Natural killer cell (primary cell): Measurements from ENCODE around the gene CATSPERE. TPM values are rescaled to one million over a fixed set of nuclear protein-coding genes. Genes with fewer than 3 reads are reported as not detected.
"Not testable (repeated sequence)": the region's sequence is repeated elsewhere in the genome, so short reads cannot be mapped to it uniquely, and the experiment has no call there.

Experiments used
- ATAC-seq, 3 donors: fragments of 150-1000 bp in 2 of 3; fragments of 200-7000 bp in 1 of 3; cut with Tn5 transposase; 1 replicate in 1 of 3; 2 replicates in 2 of 3; pipeline ENCODE4 v1.10.0; 2021; ENCODE audit warnings: mild to moderate bottlenecking in 2 of 3, moderate library complexity in 2 of 3
- DNase-seq, 2 donors: peaks; one replicate each; pipeline versions ENCODE4 v3.0.0 to v3.0.0-alpha.2; 2013 to 2021; ENCODE audit warnings: mixed read lengths in 1 of 2
- H3K27ac ChIP-seq: one replicate; pipeline ENCODE4 v1.5.1; 2013; ENCODE audit warnings: mild to moderate bottlenecking, low read length
- H3K27me3 ChIP-seq: one replicate; pipeline ENCODE4 v1.6.1; 2013; ENCODE audit warnings: low read length; ENCODE audit not compliant: control insufficient read depth, insufficient read depth
- H3K36me3 ChIP-seq: one replicate; pipeline ENCODE4 v1.6.1; 2013; ENCODE audit warnings: low read length; ENCODE audit not compliant: control insufficient read depth, insufficient read depth
- H3K4me1 ChIP-seq: one replicate; pipeline ENCODE4 v1.6.1; 2013; ENCODE audit warnings: low read length; ENCODE audit not compliant: control insufficient read depth, insufficient read depth
- H3K4me3 ChIP-seq: one replicate; pipeline ENCODE4 v1.5.1; 2013; ENCODE audit warnings: low read length
- H3K9me3 ChIP-seq: one replicate; pipeline ENCODE4 v1.6.1; 2013; ENCODE audit warnings: low read length; ENCODE audit not compliant: control insufficient read depth, insufficient read depth
- H3K27ac Mint-ChIP-seq, 2 donors: one replicate each; pipeline ENCODE4 v1.8.0; 2022; ENCODE audit warnings: mild to moderate bottlenecking in 2 of 2, mixed read lengths in 2 of 2, moderate library complexity in 1 of 2
- H3K27me3 Mint-ChIP-seq, 2 donors: one replicate each; pipeline ENCODE4 v1.8.0; 2022; ENCODE audit warnings: low read depth in 2 of 2, mixed read lengths in 2 of 2
- H3K36me3 Mint-ChIP-seq: one replicate; pipeline ENCODE4 v1.8.0; 2022; ENCODE audit warnings: mixed read lengths
- H3K4me1 Mint-ChIP-seq, 2 donors: one replicate each; pipeline ENCODE4 v1.8.0; 2022; ENCODE audit warnings: mixed read lengths in 2 of 2
- H3K4me3 Mint-ChIP-seq: one replicate; pipeline ENCODE4 v1.8.0; 2022; ENCODE audit warnings: mild to moderate bottlenecking, moderate library complexity, mixed read lengths
- H3K9me3 Mint-ChIP-seq, 2 donors: one replicate each; pipeline ENCODE4 v1.8.0; 2022; ENCODE audit warnings: mixed read lengths in 2 of 2
- CTCF ChIP-seq: fragments of 200-600 bp; IDR thresholded peaks from one replicate; pipeline ENCODE4 v1.8.0; 2022; ENCODE audit warnings: antibody characterized with exemption
- WGBS: methylation state at CpG from one replicate; pipeline ENCODE4 v1.1.7; 2013; ENCODE audit warnings: missing lambda C conversion rate; ENCODE audit not compliant: insufficient coverage; 5-methylcytosine and 5-hydroxymethylcytosine counted together
- intact Hi-C: fragments of 100-400 bp; cut with micrococcal nuclease; formaldehyde crosslinking; loops from one replicate; pipeline ENCODE4 v1.14.2; 2022
- total RNA-seq, 4 donors: library from RNA; stranded (reverse); fragments of 120-200 nt in 1 of 4; gene quantifications; one replicate each; pipeline versions ENCODE4 v1.2.3 to v1.2.4, GENCODE V29; 2013 to 2022

Gene CATSPERE
- total RNA-seq, 3 donors from 2014 or later (not counting 1 experiment from before 2014, with no cell fraction given): 0.79 to 1.4 (median 0.80) TPM

- H3K4me3 ChIP-seq: no peak overlapping the region
- H3K4me1 ChIP-seq: no peaks in the 10 kb centered on the region
- ATAC-seq (no peak), DNase-seq (no peak)
- H3K9me3 ChIP-seq: peaks cover 38% of the 10 kb centered on the region
- H3K27me3 ChIP-seq: no peaks in the 10 kb centered on the region
- intact Hi-C loops: no loop called here
- Mint-ChIP-seq H3K27me3 (no peaks in the 10 kb centered on the region), H3K9me3 (peaks cover 8 to 20% of the 10 kb centered on the region in 2 donors), H3K4me3 (no peak overlapping the region), H3K27ac (no peak overlapping the region), H3K4me1 (no peaks in the 10 kb centered on the region), H3K36me3 (peaks cover 23% of the 10 kb centered on the region)
- 97% methylated on average over 3 of the region's 3 CpGs for WGBS
- no peaks in the 10 kb centered on the region for H3K36me3 ChIP-seq
- no peak for TF ChIP-seq CTCF
- no peak overlapping the region for H3K27ac ChIP-seq
Observed at GRCh38 chr1:244576259-244576892, 115.3 kb downstream of the CATSPERE start.

- Mint-ChIP-seq H3K9me3 (peaks cover 8 to 20% of the 10 kb centered on the region in 2 donors), H3K36me3 (peaks cover 23% of the 10 kb centered on the region)
- intact Hi-C loops, H3K4me1 Mint-ChIP-seq, H3K27me3 Mint-ChIP-seq, ATAC-seq, H3K36me3 ChIP-seq, DNase-seq, H3K4me1 ChIP-seq, H3K27ac Mint-ChIP-seq, H3K4me3 Mint-ChIP-seq, H3K27me3 ChIP-seq, H3K4me3 ChIP-seq, H3K27ac ChIP-seq: not testable (repeated sequence)
- WGBS: 90% methylated on average over 7 of the region's 7 CpGs
- peaks cover 35% of the 10 kb centered on the region for H3K9me3 ChIP-seq
Observed at GRCh38 chr1:244578205-244578604, 117.1 kb downstream of the CATSPERE start.

GRCh38 chr1:244583358-244583982, 122.4 kb downstream of the CATSPERE start:
- no peak overlapping the region for H3K27ac ChIP-seq
- H3K4me3 ChIP-seq: no peak overlapping the region
- no peaks in the 10 kb centered on the region for H3K9me3 ChIP-seq
- Mint-ChIP-seq H3K4me3 (no peak overlapping the region), H3K36me3 (no peaks in the 10 kb centered on the region), H3K27me3 (no peaks in the 10 kb centered on the region), H3K4me1 (peaks cover 8 to 9% of the 10 kb centered on the region in 2 donors), H3K9me3 (no peaks in the 10 kb centered on the region), H3K27ac (no peak overlapping the region)
- no peaks in the 10 kb centered on the region for H3K27me3 ChIP-seq
- no peak for ATAC-seq
- no peaks in the 10 kb centered on the region for H3K4me1 ChIP-seq
- H3K36me3 ChIP-seq: no peaks in the 10 kb centered on the region
- 82% methylated on average over 11 of the region's 11 CpGs for WGBS
- intact Hi-C loops: no loop called here
- DNase-seq: no peak
- TF ChIP-seq CTCF: no peak

GRCh38 chr1:244585867-244586266, 124.8 kb downstream of the CATSPERE start:
- TF ChIP-seq CTCF: no peak
- WGBS: 100% methylated on average over 4 of the region's 4 CpGs
- Histone ChIP-seq H3K36me3 (no peaks in the 10 kb centered on the region), H3K4me3 (no peak overlapping the region), H3K4me1 (no peaks in the 10 kb centered on the region), H3K27ac (no peak overlapping the region), H3K9me3 (no peaks in the 10 kb centered on the region), H3K27me3 (no peaks in the 10 kb centered on the region)
- ATAC-seq (peak in 1 of 3 donors; percentile 17), DNase-seq (no peak)
- Mint-ChIP-seq H3K9me3 (peaks cover 0 to 3% of the 10 kb centered on the region in 2 donors), H3K4me1 (peaks cover 8 to 9% of the 10 kb centered on the region in 2 donors), H3K4me3 (no peak overlapping the region), H3K27ac (no peak overlapping the region), H3K27me3 (no peaks in the 10 kb centered on the region), H3K36me3 (no peaks in the 10 kb centered on the region)
- intact Hi-C loops: no loop called here
